ENCODE results near the gene REEP6. TPM values are rescaled to one million over a fixed set of nuclear protein-coding genes. Genes with fewer than 3 reads are reported as not detected.

The REEP6 gene
- total RNA-seq, 1 experiment from 2014 or later = 9.2 TPM

DNA sequence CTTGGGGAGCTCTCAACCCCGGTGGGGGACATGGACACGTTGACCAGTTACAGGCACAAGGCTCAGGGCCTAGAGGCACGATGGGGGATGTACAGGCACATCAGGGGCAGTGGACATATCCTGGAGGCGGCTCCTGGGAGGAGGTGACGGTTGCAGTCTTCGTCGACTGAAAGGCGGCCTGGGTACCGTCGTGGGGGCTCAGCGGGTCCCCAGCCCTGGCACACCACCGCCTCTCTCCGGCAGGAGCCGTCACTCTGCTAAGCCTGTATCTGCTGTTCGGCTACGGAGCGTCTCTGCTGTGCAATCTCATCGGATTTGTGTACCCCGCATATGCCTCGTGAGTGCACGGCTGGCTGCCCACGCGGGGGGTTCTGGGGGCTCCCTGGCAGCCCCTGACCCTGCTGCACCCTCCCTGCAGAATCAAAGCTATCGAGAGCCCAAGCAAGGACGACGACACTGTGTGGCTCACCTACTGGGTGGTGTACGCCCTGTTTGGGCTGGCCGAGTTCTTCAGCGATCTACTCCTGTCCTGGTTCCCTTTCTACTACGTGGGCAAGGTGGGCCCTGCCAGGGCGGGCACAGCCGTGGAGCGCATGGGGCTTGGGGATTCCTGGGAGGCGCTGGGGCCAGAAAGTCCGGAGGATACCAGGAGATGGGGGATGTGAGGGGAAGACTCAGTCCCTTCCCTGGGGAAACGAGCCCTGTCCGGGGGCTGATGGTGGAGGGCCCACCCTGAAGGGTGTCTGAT, 4.2 kb downstream of the REEP6 start:
- POLR2A ChIA-PET = no interaction called here

DNA sequence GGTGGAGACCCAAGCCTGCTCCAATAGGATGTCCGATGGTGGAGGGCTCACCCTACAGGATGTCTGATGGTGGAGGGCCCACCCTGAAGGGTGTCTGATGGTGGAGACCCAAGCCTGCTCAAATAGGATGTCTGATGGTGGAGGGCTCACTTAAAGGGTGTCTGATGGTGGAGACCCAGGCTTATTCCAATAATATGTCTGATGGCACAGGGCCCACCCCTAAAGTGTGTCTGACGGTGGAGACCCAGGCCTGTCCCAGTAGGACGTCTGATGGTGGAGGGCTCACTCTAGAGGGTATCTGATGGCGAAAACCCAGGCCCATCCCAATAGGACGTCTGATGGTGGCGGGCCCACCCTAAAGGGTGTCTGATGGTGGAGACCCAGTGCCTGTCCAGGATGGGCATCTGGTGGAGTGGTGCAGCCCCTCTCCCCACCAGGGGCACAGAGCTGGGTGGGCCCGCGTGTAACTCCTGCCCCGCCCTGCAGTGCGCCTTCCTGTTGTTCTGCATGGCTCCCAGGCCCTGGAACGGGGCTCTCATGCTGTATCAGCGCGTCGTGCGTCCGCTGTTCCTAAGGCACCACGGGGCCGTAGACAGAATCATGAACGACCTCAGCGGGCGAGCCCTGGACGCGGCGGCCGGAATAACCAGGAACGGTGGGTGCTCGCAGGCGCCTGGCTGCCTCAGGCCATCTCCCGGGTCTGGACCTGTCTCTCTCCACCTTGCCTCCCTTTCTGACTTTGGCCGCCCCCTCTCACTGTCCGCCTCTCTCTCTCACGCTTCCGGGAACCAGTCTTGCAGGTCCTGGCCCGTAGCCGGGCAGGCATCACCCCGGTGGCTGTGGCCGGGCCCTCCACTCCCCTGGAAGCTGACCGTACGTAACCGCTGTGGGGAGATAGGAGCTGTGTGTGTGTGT, 5.1 kb downstream of the REEP6 start:
- intact Hi-C loops (cut with micrococcal nuclease; ENCODE audit: unreplicated experiment) = no loop called here
- DNase-seq (ENCODE audit: low read depth, low spot score) = no peak
- POLR2A ChIA-PET = no interaction called here
- Histone ChIP-seq H3K9me3 (ENCODE audit: control insufficient read depth, insufficient read depth, low read depth, low read length) (no peaks in the 10 kb centered on the region), H3K27ac (ENCODE audit: low read length) (no peak overlapping the region), H3K27me3 (ENCODE audit: control insufficient read depth, insufficient read depth, low read length) (no peaks in the 10 kb centered on the region), H3K36me3 (ENCODE audit: control insufficient read depth, insufficient read depth, low read length) (no peaks in the 10 kb centered on the region; the same call in 1 of the 2 replicates), H3K4me1 (ENCODE audit: control insufficient read depth, insufficient read depth, low read length) (no peaks in the 10 kb centered on the region; the same call in 1 of the 2 replicates), H3K4me3 (ENCODE audit: low read depth in 2 of 2, low read length in 2 of 2) (no peak overlapping the region)
- CTCF ChIA-PET = no interaction called here
- BruUV-seq (replicated peaks) = no TSS peak
- TF ChIP-seq SIN3A (IDR thresholded peaks at IDR 0.05; ENCODE audit: borderline replicate concordance, insufficient read depth, low read depth, low read length) = no peak
- TF ChIP-seq, protein P1, sequence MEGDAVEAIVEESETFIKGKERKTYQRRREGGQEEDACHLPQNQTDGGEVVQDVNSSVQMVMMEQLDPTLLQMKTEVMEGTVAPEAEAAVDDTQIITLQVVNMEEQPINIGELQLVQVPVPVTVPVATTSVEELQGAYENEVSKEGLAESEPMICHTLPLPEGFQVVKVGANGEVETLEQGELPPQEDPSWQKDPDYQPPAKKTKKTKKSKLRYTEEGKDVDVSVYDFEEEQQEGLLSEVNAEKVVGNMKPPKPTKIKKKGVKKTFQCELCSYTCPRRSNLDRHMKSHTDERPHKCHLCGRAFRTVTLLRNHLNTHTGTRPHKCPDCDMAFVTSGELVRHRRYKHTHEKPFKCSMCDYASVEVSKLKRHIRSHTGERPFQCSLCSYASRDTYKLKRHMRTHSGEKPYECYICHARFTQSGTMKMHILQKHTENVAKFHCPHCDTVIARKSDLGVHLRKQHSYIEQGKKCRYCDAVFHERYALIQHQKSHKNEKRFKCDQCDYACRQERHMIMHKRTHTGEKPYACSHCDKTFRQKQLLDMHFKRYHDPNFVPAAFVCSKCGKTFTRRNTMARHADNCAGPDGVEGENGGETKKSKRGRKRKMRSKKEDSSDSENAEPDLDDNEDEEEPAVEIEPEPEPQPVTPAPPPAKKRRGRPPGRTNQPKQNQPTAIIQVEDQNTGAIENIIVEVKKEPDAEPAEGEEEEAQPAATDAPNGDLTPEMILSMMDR (IDR thresholded peaks at IDR 0.05) = no peak
- TF ChIP-seq, protein P2, sequence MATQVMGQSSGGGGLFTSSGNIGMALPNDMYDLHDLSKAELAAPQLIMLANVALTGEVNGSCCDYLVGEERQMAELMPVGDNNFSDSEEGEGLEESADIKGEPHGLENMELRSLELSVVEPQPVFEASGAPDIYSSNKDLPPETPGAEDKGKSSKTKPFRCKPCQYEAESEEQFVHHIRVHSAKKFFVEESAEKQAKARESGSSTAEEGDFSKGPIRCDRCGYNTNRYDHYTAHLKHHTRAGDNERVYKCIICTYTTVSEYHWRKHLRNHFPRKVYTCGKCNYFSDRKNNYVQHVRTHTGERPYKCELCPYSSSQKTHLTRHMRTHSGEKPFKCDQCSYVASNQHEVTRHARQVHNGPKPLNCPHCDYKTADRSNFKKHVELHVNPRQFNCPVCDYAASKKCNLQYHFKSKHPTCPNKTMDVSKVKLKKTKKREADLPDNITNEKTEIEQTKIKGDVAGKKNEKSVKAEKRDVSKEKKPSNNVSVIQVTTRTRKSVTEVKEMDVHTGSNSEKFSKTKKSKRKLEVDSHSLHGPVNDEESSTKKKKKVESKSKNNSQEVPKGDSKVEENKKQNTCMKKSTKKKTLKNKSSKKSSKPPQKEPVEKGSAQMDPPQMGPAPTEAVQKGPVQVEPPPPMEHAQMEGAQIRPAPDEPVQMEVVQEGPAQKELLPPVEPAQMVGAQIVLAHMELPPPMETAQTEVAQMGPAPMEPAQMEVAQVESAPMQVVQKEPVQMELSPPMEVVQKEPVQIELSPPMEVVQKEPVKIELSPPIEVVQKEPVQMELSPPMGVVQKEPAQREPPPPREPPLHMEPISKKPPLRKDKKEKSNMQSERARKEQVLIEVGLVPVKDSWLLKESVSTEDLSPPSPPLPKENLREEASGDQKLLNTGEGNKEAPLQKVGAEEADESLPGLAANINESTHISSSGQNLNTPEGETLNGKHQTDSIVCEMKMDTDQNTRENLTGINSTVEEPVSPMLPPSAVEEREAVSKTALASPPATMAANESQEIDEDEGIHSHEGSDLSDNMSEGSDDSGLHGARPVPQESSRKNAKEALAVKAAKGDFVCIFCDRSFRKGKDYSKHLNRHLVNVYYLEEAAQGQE (IDR thresholded peaks at IDR 0.05; ENCODE audit: insufficient read depth in 1 of 2, low read depth in 2 of 2, low read length in 1 of 2) = no peak
- in situ Hi-C loops (cut with HindIII; ENCODE audit: low pct_unique_long_range_greater_than_20kb, low sequenced_read_pairs) = no loop called here
- ATAC-seq = no peak

More for the DNA sequence above, 4.2 kb downstream of the REEP6 start:
- DNase-seq (ENCODE audit: low read depth, low spot score) = no peak
- Histone ChIP-seq H3K27me3 (ENCODE audit: control insufficient read depth, insufficient read depth, low read length) (no peaks in the 10 kb centered on the region), H3K36me3 (ENCODE audit: control insufficient read depth, insufficient read depth, low read length) (no peaks in the 10 kb centered on the region; the same call in 1 of the 2 replicates), H3K4me1 (ENCODE audit: control insufficient read depth, insufficient read depth, low read length) (no peaks in the 10 kb centered on the region; the same call in 1 of the 2 replicates), H3K27ac (ENCODE audit: low read length) (no peak overlapping the region), H3K4me3 (ENCODE audit: low read depth in 2 of 2, low read length in 2 of 2) (no peak overlapping the region), H3K9me3 (ENCODE audit: control insufficient read depth, insufficient read depth, low read depth, low read length) (no peaks in the 10 kb centered on the region)
- CTCF ChIA-PET = no interaction called here
- in situ Hi-C loops (cut with HindIII; ENCODE audit: low pct_unique_long_range_greater_than_20kb, low sequenced_read_pairs) = no loop called here
- intact Hi-C loops (cut with micrococcal nuclease; ENCODE audit: unreplicated experiment) = no loop called here
- TF ChIP-seq POLR2AphosphoS5 (IDR thresholded peaks at IDR 0.05; ENCODE audit: low read depth, low read length) (no peak), TCF7L2 (IDR thresholded peaks at IDR 0.05; ENCODE audit: low read depth, low read length) (no peak), SIN3A (IDR thresholded peaks at IDR 0.05; ENCODE audit: borderline replicate concordance, insufficient read depth, low read depth, low read length) (no peak)
- TF ChIP-seq, protein P1 (IDR thresholded peaks at IDR 0.05) = no peak
- TF ChIP-seq, protein P2 (IDR thresholded peaks at IDR 0.05; ENCODE audit: insufficient read depth in 1 of 2, low read depth in 2 of 2, low read length in 1 of 2) = no peak
- no TSS peak for BruUV-seq (replicated peaks)
- ATAC-seq = no peak

Measured in Panc1 (cell line).